Measurements from ENCODE around the gene CTBP1.

CTBP1 gene

GRCh38 chr4:1199556-1200331 lies 49.2 kb downstream of the CTBP1 start:
- no peak for DNase-seq

- DNase-seq = no peak
These were observed 50.7 kb downstream of the CTBP1 start for GRCh38 chr4:1198098-1198844.

- DNase-seq = no peak
These were observed 52.3 kb downstream of the CTBP1 start for GRCh38 chr4:1196421-1197183.

GRCh38 chr4:1195891-1196401 lies 53.0 kb downstream of the CTBP1 start:
- no peak for DNase-seq

GRCh38 chr4:1195109-1195671 lies 53.7 kb downstream of the CTBP1 start:
- no peak for DNase-seq

- DNase-seq = no peak
These were observed 54.7 kb downstream of the CTBP1 start for GRCh38 chr4:1194010-1194900.

GRCh38 chr4:1193206-1194009 lies 55.5 kb downstream of the CTBP1 start:
- DNase-seq = no peak

GRCh38 chr4:1192493-1193205 lies 56.3 kb downstream of the CTBP1 start:
- no peak for DNase-seq

- DNase-seq = no peak
These were observed 56.8 kb downstream of the CTBP1 start for GRCh38 chr4:1192091-1192492.

GRCh38 chr4:1191621-1192020 lies 57.3 kb downstream of the CTBP1 start:
- no peak for DNase-seq

- no peak for DNase-seq
These were observed 61.7 kb downstream of the CTBP1 start for GRCh38 chr4:1187182-1187581.

GRCh38 chr4:1183985-1184773 lies 64.8 kb downstream of the CTBP1 start:
- no peak for DNase-seq

GRCh38 chr4:1182313-1182712 lies 66.6 kb downstream of the CTBP1 start:
- no peak for DNase-seq

GRCh38 chr4:1180663-1181062 lies 68.3 kb downstream of the CTBP1 start:
- no peak for DNase-seq

- DNase-seq = no peak
These were observed 69.0 kb downstream of the CTBP1 start for GRCh38 chr4:1179976-1180375.

- DNase-seq = no peak
These were observed 69.9 kb downstream of the CTBP1 start for GRCh38 chr4:1179089-1179441.

- DNase-seq = no peak
These were observed 70.4 kb downstream of the CTBP1 start for GRCh38 chr4:1178300-1179088.

All from right kidney (tissue), 1 donor.